Measurements from ENCODE around the gene HEYL. TPM values are rescaled to one million over a fixed set of nuclear protein-coding genes. Genes with fewer than 3 reads are reported as not detected.

Gene HEYL
- total RNA-seq, 2 experiments from 2014 or later = 0.05 TPM; not detected in 1

GRCh38 chr1:39633422-39633821, 6.0 kb downstream of the HEYL start:
- Histone ChIP-seq H3K27me3 (ENCODE audit: control insufficient read depth in 1 of 2, insufficient read depth in 2 of 2, low read length in 2 of 2) (peaks cover 11 to 17% of the 10 kb centered on the region in 2 experiments), H3K4me1 (ENCODE audit: insufficient read depth, low read length) (no peaks in the 10 kb centered on the region), H3K27ac (ENCODE audit: low read depth in 1 of 2, low read length in 2 of 2) (no peak overlapping the region), H3K36me3 (ENCODE audit: insufficient read depth, low read length) (no peaks in the 10 kb centered on the region), H3K9me3 (ENCODE audit: control insufficient read depth in 1 of 2, insufficient read depth in 1 of 2, low read length in 2 of 2) (no peaks in the 10 kb centered on the region), H3K4me3 (ENCODE audit: low read length) (no peak overlapping the region)
- H3K27ac Mint-ChIP-seq = no peak overlapping the region
- ATAC-seq (ENCODE audit: poor library complexity) (no peak), DNase-seq (no peak)
- H3K36me3 Mint-ChIP-seq (ENCODE audit: low read depth) = no peaks in the 10 kb centered on the region
- no peak for TF ChIP-seq CTCF (IDR thresholded peaks at IDR 0.05)
- intact Hi-C loops (cut with DNase I, micrococcal nuclease) = no loop called here
- ChIA-PET POLR2A (no interaction called here), CTCF (no interaction called here)
- no peaks in the 10 kb centered on the region for H3K9me3 Mint-ChIP-seq
- no peak overlapping the region for H3K4me3 Mint-ChIP-seq
- H3K4me1 Mint-ChIP-seq (ENCODE audit: low read depth) = no peaks in the 10 kb centered on the region
- H3K27me3 Mint-ChIP-seq = peaks cover 52% of the 10 kb centered on the region

- H3K4me1 Mint-ChIP-seq (ENCODE audit: low read depth) = no peaks in the 10 kb centered on the region
- intact Hi-C loops (cut with DNase I, micrococcal nuclease) = no loop called here
- Histone ChIP-seq H3K9me3 (ENCODE audit: control insufficient read depth in 1 of 2, insufficient read depth in 1 of 2, low read length in 2 of 2) (no peaks in the 10 kb centered on the region), H3K27me3 (ENCODE audit: control insufficient read depth in 1 of 2, insufficient read depth in 2 of 2, low read length in 2 of 2) (peaks cover 7 to 15% of the 10 kb centered on the region in 2 experiments), H3K36me3 (ENCODE audit: insufficient read depth, low read length) (no peaks in the 10 kb centered on the region), H3K4me1 (ENCODE audit: insufficient read depth, low read length) (no peaks in the 10 kb centered on the region), H3K27ac (ENCODE audit: low read depth in 1 of 2, low read length in 2 of 2) (no peak overlapping the region), H3K4me3 (ENCODE audit: low read length) (no peak overlapping the region)
- no peak for DNase-seq
- no peaks in the 10 kb centered on the region for H3K9me3 Mint-ChIP-seq
- no peak overlapping the region for H3K27ac Mint-ChIP-seq
- H3K36me3 Mint-ChIP-seq (ENCODE audit: low read depth) = no peaks in the 10 kb centered on the region
- ATAC-seq (ENCODE audit: poor library complexity) = no peak
- TF ChIP-seq CTCF (IDR thresholded peaks at IDR 0.05) = no peak
- peaks cover 47% of the 10 kb centered on the region for H3K27me3 Mint-ChIP-seq
- no peak overlapping the region for H3K4me3 Mint-ChIP-seq
- ChIA-PET CTCF (no interaction called here), POLR2A (no interaction called here)
Observed at GRCh38 chr1:39632682-39633417, 6.6 kb downstream of the HEYL start.

- no peaks in the 10 kb centered on the region for H3K36me3 Mint-ChIP-seq (ENCODE audit: low read depth)
- Histone ChIP-seq H3K4me1 (ENCODE audit: insufficient read depth, low read length) (no peaks in the 10 kb centered on the region), H3K27me3 (ENCODE audit: control insufficient read depth in 1 of 2, insufficient read depth in 2 of 2, low read length in 2 of 2) (peaks cover 1 to 11% of the 10 kb centered on the region in 2 experiments), H3K27ac (ENCODE audit: low read depth in 1 of 2, low read length in 2 of 2) (no peak overlapping the region), H3K4me3 (ENCODE audit: low read length) (no peak overlapping the region), H3K9me3 (ENCODE audit: control insufficient read depth in 1 of 2, insufficient read depth in 1 of 2, low read length in 2 of 2) (no peaks in the 10 kb centered on the region), H3K36me3 (ENCODE audit: insufficient read depth, low read length) (no peaks in the 10 kb centered on the region)
- TF ChIP-seq CTCF (IDR thresholded peaks at IDR 0.05) = no peak
- H3K9me3 Mint-ChIP-seq = no peaks in the 10 kb centered on the region
- ATAC-seq (ENCODE audit: poor library complexity) (no peak), DNase-seq (no peak)
- no peaks in the 10 kb centered on the region for H3K4me1 Mint-ChIP-seq (ENCODE audit: low read depth)
- POLR2A ChIA-PET = no interaction called here
- CTCF ChIA-PET = no interaction called here
- H3K27ac Mint-ChIP-seq = no peak overlapping the region
- no peak overlapping the region for H3K4me3 Mint-ChIP-seq
- peaks cover 45% of the 10 kb centered on the region for H3K27me3 Mint-ChIP-seq
- intact Hi-C loops (cut with DNase I, micrococcal nuclease) = no loop called here
Observed at GRCh38 chr1:39632323-39632681, 7.1 kb downstream of the HEYL start.

All from CD4-positive, alpha-beta T cell (primary cell).